NOMO-1 (cell line): ENCODE measurements around the gene CABLES1.

ENCODE experiments used
- DNase-seq, 2 experiments: peaks; one replicate each; lab custom pipeline; 2025; ENCODE audit not compliant: unreplicated experiment in 2 of 2; lab: John Stamatoyannopoulos, UW

CABLES1 gene

DNA sequence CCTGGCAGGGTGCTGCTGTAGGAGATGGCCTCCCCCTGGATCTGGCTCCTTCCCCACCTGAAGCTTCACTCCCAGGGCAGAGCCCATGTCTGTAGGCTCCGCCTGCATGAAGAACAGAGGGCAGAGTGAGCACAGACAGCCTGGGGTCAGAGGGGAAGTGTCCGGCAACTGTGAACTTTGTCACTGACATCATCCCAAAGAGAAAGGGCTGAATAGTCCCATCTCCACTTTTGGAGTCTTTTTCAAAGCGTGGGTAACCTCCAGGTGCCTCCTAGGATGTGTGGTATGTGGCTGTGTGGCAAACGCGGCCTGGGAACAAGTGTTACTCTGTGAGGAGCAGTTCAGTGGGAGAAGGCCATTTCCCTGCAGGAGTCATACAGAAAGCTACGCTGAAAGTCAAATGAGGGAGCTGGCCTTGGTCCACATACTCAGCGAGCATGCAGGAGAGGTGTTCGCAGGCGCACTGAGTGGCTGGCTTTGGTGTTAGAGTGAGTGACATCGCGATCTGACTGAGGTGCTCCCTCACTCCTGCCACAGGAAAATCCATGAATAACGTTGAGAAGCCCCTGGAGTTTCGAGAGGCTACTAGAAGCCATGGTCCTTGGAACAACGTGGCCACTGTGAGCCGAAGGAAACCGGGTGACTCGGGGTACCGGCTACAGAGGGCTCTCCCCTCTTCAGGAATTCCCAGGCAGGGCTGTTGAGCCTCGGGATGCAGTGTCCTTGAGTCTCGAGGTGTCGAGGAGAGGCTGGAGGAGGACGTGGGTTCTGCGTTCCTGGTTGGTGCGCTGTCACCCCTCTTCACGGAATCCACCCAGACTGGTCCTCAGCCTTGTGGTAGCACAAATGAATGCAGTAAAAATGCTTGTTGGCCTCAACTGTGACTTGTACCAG is 54.7 kb downstream of the CABLES1 start:
- no peak for DNase-seq

GRCh38 chr18:23191232-23191631 is 55.9 kb downstream of the CABLES1 start:
- DNase-seq: no peak

DNA sequence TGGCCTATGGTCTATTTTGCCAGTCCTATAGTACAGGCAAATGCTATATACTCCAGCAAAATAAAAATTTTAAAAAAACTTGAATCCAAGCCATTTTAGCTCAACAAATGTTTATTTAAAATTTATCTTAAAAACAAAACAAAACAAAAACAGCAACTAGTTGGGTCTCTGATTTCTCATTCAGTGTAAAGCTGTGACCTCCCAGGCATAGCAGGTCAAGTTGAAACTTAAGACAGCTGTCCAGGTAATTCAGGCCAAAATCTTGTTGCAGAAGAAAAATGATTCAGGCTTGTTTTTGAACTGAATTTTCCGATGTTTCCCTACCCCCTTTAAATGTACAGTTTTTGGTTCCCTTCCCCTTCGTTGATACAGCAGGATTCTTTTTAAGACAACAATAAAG is 58.5 kb downstream of the CABLES1 start:
- no peak for DNase-seq

DNA sequence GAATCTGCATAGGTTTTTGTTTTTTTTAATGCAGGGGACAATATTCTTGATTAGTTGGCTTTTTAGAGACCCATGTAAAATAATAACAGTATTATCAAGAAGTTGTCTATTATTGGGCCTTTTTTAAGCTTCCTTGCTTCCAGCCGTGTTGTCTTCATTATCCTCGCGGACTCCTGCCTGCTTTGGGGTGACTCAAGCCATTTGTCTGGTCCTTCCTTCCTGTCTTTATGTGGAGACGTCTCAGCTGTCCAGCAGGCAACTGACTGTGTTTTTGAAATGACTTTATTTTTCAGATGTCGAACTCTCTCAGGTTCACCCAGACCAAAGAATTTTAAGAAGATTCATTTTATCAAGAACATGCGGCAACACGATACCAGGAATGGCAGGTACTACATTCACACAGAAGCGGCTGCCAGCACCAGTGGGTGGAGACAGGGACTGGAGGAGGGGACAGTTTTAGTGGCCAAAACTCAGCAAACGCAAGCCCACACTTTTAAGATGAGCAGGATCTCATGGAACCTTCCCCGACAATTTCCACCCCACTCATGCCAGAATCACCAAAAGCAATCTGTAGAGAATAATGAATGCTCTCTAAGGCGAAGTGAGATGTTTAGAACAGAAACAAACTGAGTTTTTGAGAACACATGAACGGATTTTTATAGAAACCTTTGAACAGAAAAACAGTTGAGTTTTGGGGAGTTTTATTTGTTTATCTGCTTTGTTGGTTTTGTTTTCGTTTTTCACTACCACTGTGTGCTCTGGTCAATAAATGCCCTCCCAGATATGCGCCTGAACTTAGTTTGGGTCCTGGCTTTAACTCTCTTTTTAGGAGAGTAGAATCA is 59.1 kb downstream of the CABLES1 start:
- no peak for DNase-seq

GRCh38 chr18:23194997-23195957 is 60.0 kb downstream of the CABLES1 start:
- no peak for DNase-seq

DNA sequence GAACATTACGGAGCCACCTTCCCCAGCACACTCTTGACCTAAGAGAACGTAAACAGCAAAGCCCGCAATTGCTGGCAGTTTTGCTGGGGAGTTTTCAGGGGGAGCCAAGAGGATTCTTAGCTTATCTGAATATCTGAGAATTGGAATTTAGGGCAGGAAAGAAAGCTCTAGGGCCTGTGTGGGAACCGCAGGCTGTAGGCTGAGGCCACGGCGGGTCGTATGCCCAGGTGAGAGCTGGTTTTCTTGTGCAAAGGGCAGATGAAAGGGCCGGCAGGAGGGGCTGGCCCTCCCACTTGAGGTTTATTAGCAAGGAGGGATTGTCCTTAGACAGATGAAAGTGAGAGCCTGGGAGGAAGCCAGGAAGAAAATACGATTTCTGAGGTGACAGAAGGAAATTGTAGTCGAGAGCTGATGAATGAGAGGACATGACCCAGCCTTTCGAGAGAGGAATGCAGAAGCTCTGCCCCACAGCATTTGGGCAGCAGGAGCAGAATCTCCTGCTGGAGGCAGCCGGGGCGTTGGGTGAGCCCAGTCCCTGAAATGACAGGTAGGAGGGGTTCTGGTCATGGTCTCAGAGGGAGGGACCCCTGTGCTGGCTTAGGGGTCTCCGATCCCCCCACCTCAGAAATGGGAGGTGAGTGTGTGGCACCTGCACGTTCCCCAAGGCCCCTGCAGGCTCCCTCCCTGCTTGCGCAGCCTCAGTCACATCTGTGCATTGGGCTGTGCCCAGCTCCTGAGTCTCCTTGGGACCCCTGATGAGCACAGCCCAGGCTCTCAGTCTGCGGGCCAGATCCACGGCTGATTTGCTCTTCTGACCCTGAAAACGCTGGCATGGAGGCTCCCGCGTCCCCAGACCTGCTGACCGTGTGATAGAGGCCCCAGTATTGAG is 61.1 kb downstream of the CABLES1 start:
- no peak for DNase-seq

- no peak for DNase-seq
These were observed 63.0 kb downstream of the CABLES1 start for GRCh38 chr18:23198217-23198845.

GRCh38 chr18:23200756-23201155 is 65.5 kb downstream of the CABLES1 start:
- DNase-seq: no peak

DNA sequence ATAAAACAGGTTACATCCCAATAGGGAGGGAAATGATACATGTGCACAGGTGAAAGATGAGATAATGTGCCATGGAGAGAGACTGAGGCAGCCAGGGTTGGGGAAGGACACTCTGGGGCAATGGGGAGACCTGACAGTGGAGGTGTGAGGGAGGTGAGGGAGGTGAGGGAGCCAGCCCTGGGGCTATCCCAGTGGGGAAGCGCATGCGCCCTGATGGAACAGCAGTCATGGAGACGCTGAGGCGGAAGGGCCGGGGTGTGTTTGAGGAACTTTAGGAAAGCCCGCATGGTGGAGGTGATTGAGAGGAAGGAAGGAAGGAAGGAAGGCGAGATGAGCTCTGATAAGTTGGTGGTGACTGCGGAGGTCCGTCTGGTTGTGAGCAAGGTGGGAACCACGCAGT is 66.5 kb downstream of the CABLES1 start:
- no peak for DNase-seq

- no peak for DNase-seq
These were observed 68.7 kb downstream of the CABLES1 start for GRCh38 chr18:23203891-23204432.

- no peak for DNase-seq
These were observed 69.4 kb downstream of the CABLES1 start for GRCh38 chr18:23204589-23205235.

DNA sequence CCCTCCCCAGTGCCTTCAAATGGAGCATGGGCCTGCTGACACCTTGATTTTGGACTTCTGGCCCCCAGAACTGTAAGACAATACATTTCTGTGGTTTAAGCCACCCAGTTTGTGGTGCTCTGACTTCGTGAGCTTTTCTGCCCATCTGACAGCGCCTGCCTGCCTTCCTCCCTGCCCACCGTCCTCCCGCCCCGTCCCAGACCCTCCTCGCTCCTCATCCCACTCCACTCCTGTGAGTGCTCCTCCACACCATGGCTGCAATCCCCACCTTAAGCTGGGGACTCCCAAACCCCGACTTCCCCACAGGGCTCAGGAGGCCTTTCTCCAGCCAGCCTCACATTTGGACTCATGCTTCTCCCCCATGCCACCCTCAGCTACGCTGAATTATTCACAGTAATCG is 70.7 kb downstream of the CABLES1 start:
- DNase-seq: no peak

- no peak for DNase-seq
These were observed 72.1 kb downstream of the CABLES1 start for GRCh38 chr18:23207191-23207955.

- DNase-seq: no peak
These were observed 72.7 kb downstream of the CABLES1 start for GRCh38 chr18:23207994-23208393.

- no peak for DNase-seq
These were observed 73.3 kb downstream of the CABLES1 start for GRCh38 chr18:23208600-23208999.

- DNase-seq: no peak
These were observed 73.7 kb downstream of the CABLES1 start for GRCh38 chr18:23209031-23209430.

- no peak for DNase-seq
These were observed 74.5 kb downstream of the CABLES1 start for GRCh38 chr18:23209796-23210195.

DNA sequence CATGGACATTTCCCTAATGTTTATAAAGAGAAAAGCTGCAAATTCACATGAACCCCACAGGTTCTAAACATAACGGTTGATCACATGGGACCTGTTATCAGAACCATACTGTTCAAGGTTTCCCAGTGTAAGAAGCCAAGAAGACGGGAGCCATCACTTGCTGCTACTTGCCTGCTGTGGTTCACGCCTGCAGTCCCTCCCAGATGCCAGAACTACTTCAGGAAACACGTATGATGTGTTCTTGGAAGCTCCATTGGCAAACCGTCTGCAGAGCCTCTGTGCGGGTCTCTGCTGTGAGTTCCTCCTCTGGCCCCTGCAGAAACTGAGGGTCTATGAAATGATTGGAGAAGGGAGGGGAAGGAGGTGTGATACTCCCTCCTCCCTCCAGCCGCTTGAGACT is 75.2 kb downstream of the CABLES1 start:
- DNase-seq: no peak
